RWPE1 (cell line): ENCODE data around the gene MT1G.
"Not testable (repeated sequence)": the region's sequence is repeated elsewhere in the genome, so short reads cannot be mapped to it uniquely, and the experiment has no call there.

ENCODE experiments used
- CTCF ChIA-PET: fragments of 350-600 bp; sonication (Branson Sonifier 250); formaldehyde crosslinking; extraction: SDS; loops from one replicate; lab custom pipeline; 2021; lab: Yijun Ruan, JAX
- POLR2A ChIA-PET: fragments of 400-600 bp; formaldehyde crosslinking; extraction: SDS; loops from one replicate; lab custom pipeline; 2020; ENCODE audit warnings: antibody characterized with exemption; ENCODE audit not compliant: low non-redundant PET; lab: Yijun Ruan, JAX
- DNase-seq: peaks from one replicate; pipeline ENCODE4 v3.0.0; 2012; ENCODE audit warnings: low spot score
- H3K27ac ChIP-seq: fragments of 450-650 bp; 2 replicates; pipeline ENCODE4 v1.5.1; 2017
- CTCF ChIP-seq: fragments of 450-650 bp; conservative IDR thresholded peaks from 2 replicates; pipeline ENCODE4 v1.5.1; 2017; ENCODE audit warnings: low read depth, mild to moderate bottlenecking

Gene MT1G

GRCh38 chr16:56667581-56668571, at the start of gene MT1G:
TSS of gene MT1G (minus strand) at chr16:56668065. CDS start at chr16:56667993, 72 bp downstream.
- TF ChIP-seq CTCF: no peak
- no peak for DNase-seq
- ChIA-PET POLR2A (no interaction called here), CTCF (no interaction called here)
- no peak within 1 kb of the TSS for H3K27ac ChIP-seq

- DNase-seq, CTCF ChIA-PET, H3K27ac ChIP-seq, POLR2A ChIA-PET: not testable (repeated sequence)
These were observed 49.7 kb upstream of the MT1G start for GRCh38 chr16:56717532-56717931.

DNA sequence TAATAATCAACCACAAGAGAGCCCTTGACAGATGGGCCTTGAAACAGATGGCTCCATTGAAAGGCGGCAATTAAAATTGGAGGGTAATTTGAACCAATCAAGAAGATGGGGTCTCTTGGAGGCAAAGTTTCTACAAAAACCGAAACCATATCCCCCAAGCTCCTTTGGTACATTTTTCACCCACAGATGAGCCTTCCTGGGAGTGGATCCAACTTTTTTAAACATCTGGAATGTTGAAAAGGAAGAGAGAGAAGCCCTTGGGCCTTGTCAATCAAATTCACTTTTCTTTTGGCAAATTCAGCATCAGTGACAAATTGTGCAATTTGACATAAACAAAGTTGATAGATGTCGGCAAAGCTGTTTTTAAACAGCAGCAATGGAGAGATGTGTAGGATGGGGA, 48.9 kb upstream of the MT1G start:
- no peak for TF ChIP-seq CTCF
- ChIA-PET CTCF (no interaction called here), POLR2A (interaction anchor here (0.6 kb wide), 1 partner anchor 121 kb away, joined by 3 read pairs; no protein-coding TSS in a partner anchor)
- no peak for DNase-seq
- no peak overlapping the region for H3K27ac ChIP-seq

DNA sequence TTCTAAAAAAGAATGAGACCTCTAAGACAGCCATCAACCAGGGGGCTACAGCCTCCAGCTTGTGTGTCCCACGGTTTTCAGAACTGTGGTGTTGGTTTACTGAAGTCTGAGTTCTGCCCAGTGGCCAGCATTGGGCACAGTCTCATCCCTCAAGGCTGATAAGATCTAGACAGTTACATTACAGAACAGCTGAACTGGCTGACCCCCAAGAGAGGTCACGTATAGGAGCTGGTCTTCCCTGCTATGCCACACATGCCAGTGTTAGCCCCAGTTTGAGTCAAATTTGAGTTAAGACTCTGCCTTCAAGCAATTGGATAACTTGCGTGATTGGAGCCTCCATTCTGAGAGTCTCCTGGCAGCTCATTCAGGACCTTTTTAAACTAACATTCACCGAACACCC, 47.3 kb upstream of the MT1G start:
- no peak overlapping the region for H3K27ac ChIP-seq
- ChIA-PET POLR2A (no interaction called here), CTCF (no interaction called here)
- DNase-seq: no peak
- TF ChIP-seq CTCF: no peak

DNA sequence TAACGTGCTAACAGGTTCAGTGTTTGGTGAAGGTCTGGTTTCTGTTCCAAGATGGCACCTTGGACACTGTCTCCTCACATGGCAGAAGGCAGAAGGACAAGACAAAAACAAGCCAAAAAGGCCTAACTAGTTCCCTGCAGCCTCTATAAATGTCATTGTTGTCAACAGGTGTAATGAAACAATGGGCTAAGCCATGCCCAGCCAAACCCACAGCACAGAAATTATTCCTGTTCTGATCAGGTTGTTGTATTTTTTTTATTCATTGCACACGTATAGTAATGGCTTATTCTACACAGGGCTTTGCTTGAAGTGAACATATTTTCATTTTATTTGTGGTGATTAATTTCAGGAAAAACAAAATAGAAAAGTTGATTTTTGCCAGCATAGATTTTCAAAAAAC, 45.9 kb upstream of the MT1G start:
- no peak overlapping the region for H3K27ac ChIP-seq
- ChIA-PET CTCF (no interaction called here), POLR2A (no interaction called here)
- no peak for DNase-seq
- no peak for TF ChIP-seq CTCF

- no peak for DNase-seq
- H3K27ac ChIP-seq: no peak overlapping the region
- CTCF ChIA-PET: no interaction called here
- TF ChIP-seq CTCF: no peak
- POLR2A ChIA-PET: no interaction called here
These were observed 44.0 kb upstream of the MT1G start for GRCh38 chr16:56711862-56712261.
